Panc1 (cell line): Measurements from ENCODE around the gene BARD1. TPM values are rescaled to one million over a fixed set of nuclear protein-coding genes. Genes with fewer than 3 reads are reported as not detected.

Experiments used
- ATAC-seq: fragments of 200-7000 bp; cut with Tn5 transposase; 2 replicates; pipeline ENCODE4 v1.9.1; 2020; ENCODE audit warnings: mild to moderate bottlenecking, moderate library complexity
- BruUV-seq: library from RNA; stranded (reverse); fragments of 400-500 nt; replicated peaks from 2 replicates; lab custom pipeline; 2021; lab: Mats Ljungman, UMichigan
- CTCF ChIA-PET: fragments of 300-600 bp; sonication (Branson Sonifier 250); formaldehyde crosslinking; loops from one replicate; lab custom pipeline; 2022; ENCODE audit warnings: antibody characterized with exemption; lab: Charles Lee
- POLR2A ChIA-PET: fragments of 300-600 bp; sonication (Branson Sonifier 250); formaldehyde crosslinking; loops from one replicate; lab custom pipeline; 2022; ENCODE audit warnings: antibody characterized with exemption; lab: Charles Lee
- DNase-seq: peaks from one replicate; pipeline ENCODE4 v3.0.0-alpha.2; 2010; ENCODE audit warnings: low read depth, low spot score
- H3K27ac ChIP-seq: 2 replicates; pipeline ENCODE4 v1.5.1; 2011; ENCODE audit warnings: mild to moderate bottlenecking, low read length, inconsistent platforms
- H3K27me3 ChIP-seq: fragments of 200-500 bp; sonication (Bioruptor generic); 2 replicates; pipeline ENCODE4 v1.6.0; 2014; ENCODE audit warnings: low read length, inconsistent platforms; ENCODE audit not compliant: control insufficient read depth, insufficient read depth
- H3K36me3 ChIP-seq: fragments of 200-500 bp; sonication (Bioruptor generic); 2 replicates; pipeline ENCODE4 v1.5.1; 2014; ENCODE audit warnings: inconsistent platforms, mild to moderate bottlenecking, low read length, moderate library complexity; ENCODE audit not compliant: control insufficient read depth, insufficient read depth
- H3K4me1 ChIP-seq: 2 replicates; pipeline ENCODE4 v1.5.1; 2011; ENCODE audit warnings: inconsistent platforms, mild to moderate bottlenecking, low read length, moderate library complexity; ENCODE audit not compliant: control insufficient read depth, insufficient read depth
- H3K4me3 ChIP-seq, 2 experiments: 2 replicates each; pipeline ENCODE4 v1.5.1; 2011 to 2012; ENCODE audit warnings: low read depth in 2 of 2, low read length in 2 of 2, mild to moderate bottlenecking in 2 of 2, inconsistent platforms in 1 of 2, moderate library complexity in 1 of 2
- H3K9me3 ChIP-seq: fragments of 200-500 bp; sonication (Bioruptor generic); 2 replicates; pipeline ENCODE4 v1.5.1; 2014; ENCODE audit warnings: low read depth, mild to moderate bottlenecking, inconsistent platforms, low read length, moderate library complexity; ENCODE audit not compliant: control insufficient read depth, insufficient read depth
- CTCF ChIP-seq: fragments of 450-650 bp; IDR thresholded peaks from 2 replicates; pipeline ENCODE4 v1.5.1; 2017; ENCODE audit warnings: mild to moderate bottlenecking
- POLR2AphosphoS5 ChIP-seq: IDR thresholded peaks from 2 replicates; pipeline ENCODE4 v1.6.1; 2012; ENCODE audit warnings: mild to moderate bottlenecking, low read depth, low read length, moderate library complexity
- REST ChIP-seq, 2 experiments: IDR thresholded peaks; 2 replicates each; pipeline ENCODE4 v1.6.1; 2011 to 2012; ENCODE audit warnings: low read depth in 2 of 2, control low read depth in 1 of 2, low read length in 1 of 2, mild to moderate bottlenecking in 1 of 2, moderate library complexity in 1 of 2; ENCODE audit not compliant: insufficient read depth in 1 of 2
- SIN3A ChIP-seq: IDR thresholded peaks from 2 replicates; pipeline ENCODE4 v1.6.1; 2012; ENCODE audit warnings: low read depth, mild to moderate bottlenecking, low read length, moderate library complexity, borderline replicate concordance; ENCODE audit not compliant: insufficient read depth
- TCF7L2 ChIP-seq: IDR thresholded peaks from 2 replicates; pipeline ENCODE4 v1.6.1; 2011; ENCODE audit warnings: mild to moderate bottlenecking, low read depth, low read length, inconsistent platforms
- in situ Hi-C: cut with HindIII; loops from 2 replicates; pipeline ENCODE4 v1.10.0; 2016; ENCODE audit warnings: low sequenced_read_pairs, low pct_unique_long_range_greater_than_20kb
- intact Hi-C: fragments of 100-400 bp; cut with micrococcal nuclease; formaldehyde crosslinking; loops from one replicate; pipeline ENCODE4 v1.10.0; 2022; ENCODE audit not compliant: unreplicated experiment
- total RNA-seq: library from RNA; stranded (reverse); gene quantifications from one replicate; pipeline ENCODE4 v1.2.1, GENCODE V29; 2021; ENCODE audit not compliant: unreplicated experiment

BARD1 gene
- total RNA-seq, 1 experiment from 2014 or later = 22.2 TPM

- CTCF ChIA-PET = no interaction called here
Measured at GRCh38 chr2:214801768-214802397, 7.6 kb downstream of the BARD1 start.

GRCh38 chr2:214801068-214801467, 8.4 kb downstream of the BARD1 start:
- Histone ChIP-seq H3K4me1 (peaks cover 4% of the 10 kb centered on the region; the same call in 1 of the 2 replicates), H3K4me3 (no peak overlapping the region), H3K9me3 (no peaks in the 10 kb centered on the region), H3K27me3 (no peaks in the 10 kb centered on the region), H3K27ac (no peak overlapping the region), H3K36me3 (no peaks in the 10 kb centered on the region)
- POLR2A ChIA-PET = no interaction called here
- CTCF ChIA-PET = no interaction called here
- no TSS peak for BruUV-seq
- intact Hi-C loops = no loop called here
- DNase-seq = no peak
- no peak for ATAC-seq
- TF ChIP-seq SIN3A = no peak
- TF ChIP-seq POLR2AphosphoS5 = no peak
- TF ChIP-seq TCF7L2 = no peak
- TF ChIP-seq REST (IDR thresholded peaks at IDR 0.05; ENCODE audit: insufficient read depth in 1 of 2, low read depth in 2 of 2, low read length in 1 of 2) = no peak
- no peak for TF ChIP-seq CTCF
- in situ Hi-C loops = no loop called here

More at GRCh38 chr2:214801768-214802397, 7.6 kb downstream of the BARD1 start:
- intact Hi-C loops = no loop called here
- no peak for TF ChIP-seq SIN3A
- TF ChIP-seq REST (IDR thresholded peaks at IDR 0.05; ENCODE audit: insufficient read depth in 1 of 2, low read depth in 2 of 2, low read length in 1 of 2) = no peak
- DNase-seq = no peak
- in situ Hi-C loops = no loop called here
- peaks cover 4% of the 10 kb centered on the region; the same call in 1 of the 2 replicates for H3K4me1 ChIP-seq
- no peak overlapping the region for H3K27ac ChIP-seq
- BruUV-seq = no TSS peak
- H3K27me3 ChIP-seq = no peaks in the 10 kb centered on the region
- H3K9me3 ChIP-seq = no peaks in the 10 kb centered on the region
- POLR2A ChIA-PET = no interaction called here
- H3K4me3 ChIP-seq = no peak overlapping the region
- no peak for ATAC-seq
- no peaks in the 10 kb centered on the region for H3K36me3 ChIP-seq
